HG03442 (cell line): Measurements from ENCODE around the gene EDEM3.
"Not testable (repeated sequence)": the region's sequence is repeated elsewhere in the genome, so short reads cannot be mapped to it uniquely, and the experiment has no call there.

ENCODE experiments used
- ATAC-seq: cut with Tn5 transposase; IDR thresholded peaks from one replicate; pipeline ENCODE4 v1.9.1; 2021; ENCODE audit warnings: mild to moderate bottlenecking, moderate library complexity; ENCODE audit not compliant: unreplicated experiment

The EDEM3 gene

GRCh38 chr1:184754476-184755225 is at the start of gene EDEM3:
Gene EDEM3 (minus strand): TSS chr1:184754858. CDS start chr1:184754646, 212 bp downstream.
- peak; percentile 90 for ATAC-seq

- no peak for ATAC-seq
These were observed 49.6 kb upstream of the EDEM3 start for GRCh38 chr1:184804220-184804619.

- ATAC-seq: no peak
These were observed 48.5 kb upstream of the EDEM3 start for GRCh38 chr1:184803180-184803492.

GRCh38 chr1:184802354-184803179 is 47.9 kb upstream of the EDEM3 start:
- ATAC-seq: no peak

GRCh38 chr1:184801503-184801902 is 46.8 kb upstream of the EDEM3 start:
- no peak for ATAC-seq

GRCh38 chr1:184800876-184801275 is 46.2 kb upstream of the EDEM3 start:
- no peak for ATAC-seq

GRCh38 chr1:184793967-184794366 is 39.3 kb upstream of the EDEM3 start:
- ATAC-seq: no peak

GRCh38 chr1:184792450-184792969 is 37.9 kb upstream of the EDEM3 start:
- no peak for ATAC-seq

- no peak for ATAC-seq
These were observed 36.9 kb upstream of the EDEM3 start for GRCh38 chr1:184791550-184791900.

GRCh38 chr1:184790642-184791549 is 36.2 kb upstream of the EDEM3 start:
- no peak for ATAC-seq

- ATAC-seq: no peak
These were observed 35.2 kb upstream of the EDEM3 start for GRCh38 chr1:184789884-184790283.

- no peak for ATAC-seq
These were observed 34.3 kb upstream of the EDEM3 start for GRCh38 chr1:184788970-184789369.

- ATAC-seq: no peak
These were observed 30.9 kb upstream of the EDEM3 start for GRCh38 chr1:184785529-184785928.

- ATAC-seq: not testable (repeated sequence)
These were observed 29.1 kb upstream of the EDEM3 start for GRCh38 chr1:184783723-184784122.

- no peak for ATAC-seq
These were observed 27.3 kb upstream of the EDEM3 start for GRCh38 chr1:184781941-184782340.

GRCh38 chr1:184775885-184776284 is 21.2 kb upstream of the EDEM3 start:
- no peak for ATAC-seq

GRCh38 chr1:184775329-184775728 is 20.7 kb upstream of the EDEM3 start:
- no peak for ATAC-seq

GRCh38 chr1:184773762-184774320 is 19.2 kb upstream of the EDEM3 start:
- ATAC-seq: no peak

GRCh38 chr1:184771190-184771691 is 16.6 kb upstream of the EDEM3 start:
- no peak for ATAC-seq

- ATAC-seq: no peak
These were observed 15.7 kb upstream of the EDEM3 start for GRCh38 chr1:184770181-184770979.
